HEK293 (cell line): ENCODE measurements around the gene LRRC74A.

Source experiments
- ZEB2 ChIP-seq: fragments of 450-650 bp; formaldehyde crosslinking; IDR thresholded peaks from 2 replicates; pipeline ENCODE4 v1.5.1; 2016; ENCODE audit warnings: missing biosample characterization, missing genetic modification characterization
- ZNF114 ChIP-seq: fragments of 450-650 bp; formaldehyde crosslinking; IDR thresholded peaks from 2 replicates; pipeline ENCODE4 v1.5.0; 2017; ENCODE audit warnings: missing biosample characterization, missing genetic modification characterization
- ZNF16 ChIP-seq: fragments of 450-650 bp; formaldehyde crosslinking; IDR thresholded peaks from 2 replicates; pipeline ENCODE4 v1.5.1; 2016; ENCODE audit warnings: low read depth, missing biosample characterization, missing genetic modification characterization
- ZNF175 ChIP-seq: fragments of 450-650 bp; formaldehyde crosslinking; IDR thresholded peaks from 2 replicates; pipeline ENCODE4 v1.5.1; 2016; ENCODE audit warnings: missing biosample characterization, missing genetic modification characterization
- ZNF341 ChIP-seq: fragments of 450-650 bp; formaldehyde crosslinking; IDR thresholded peaks from 2 replicates; pipeline ENCODE4; 2016; ENCODE audit warnings: low read depth, missing biosample characterization, missing genetic modification characterization
- ZNF37A ChIP-seq: fragments of 450-650 bp; IDR thresholded peaks from 2 replicates; pipeline ENCODE4 v1.5.1; 2018; ENCODE audit warnings: missing biosample characterization, missing genetic modification characterization
- ZNF549 ChIP-seq: fragments of 450-650 bp; IDR thresholded peaks from 2 replicates; pipeline ENCODE4 v1.5.1; 2018; ENCODE audit warnings: missing biosample characterization, missing genetic modification characterization, mild to moderate bottlenecking, inconsistent platforms, moderate library complexity
- TF ChIP-seq, protein P1 (sequence below): fragments of 450-650 bp; formaldehyde crosslinking; IDR thresholded peaks from 2 replicates; pipeline ENCODE4 v1.5.1; 2016; ENCODE audit warnings: missing biosample characterization, missing genetic modification characterization
- TF ChIP-seq, protein P2 (sequence below): fragments of 450-650 bp; formaldehyde crosslinking; IDR thresholded peaks from 2 replicates; pipeline ENCODE4 v1.5.1; 2016; ENCODE audit warnings: missing biosample characterization, missing genetic modification characterization
- TF ChIP-seq, protein P3 (sequence below): fragments of 450-650 bp; formaldehyde crosslinking; IDR thresholded peaks from 2 replicates; pipeline ENCODE4 v1.5.1; 2016; ENCODE audit warnings: missing biosample characterization, missing genetic modification characterization

DNA sequence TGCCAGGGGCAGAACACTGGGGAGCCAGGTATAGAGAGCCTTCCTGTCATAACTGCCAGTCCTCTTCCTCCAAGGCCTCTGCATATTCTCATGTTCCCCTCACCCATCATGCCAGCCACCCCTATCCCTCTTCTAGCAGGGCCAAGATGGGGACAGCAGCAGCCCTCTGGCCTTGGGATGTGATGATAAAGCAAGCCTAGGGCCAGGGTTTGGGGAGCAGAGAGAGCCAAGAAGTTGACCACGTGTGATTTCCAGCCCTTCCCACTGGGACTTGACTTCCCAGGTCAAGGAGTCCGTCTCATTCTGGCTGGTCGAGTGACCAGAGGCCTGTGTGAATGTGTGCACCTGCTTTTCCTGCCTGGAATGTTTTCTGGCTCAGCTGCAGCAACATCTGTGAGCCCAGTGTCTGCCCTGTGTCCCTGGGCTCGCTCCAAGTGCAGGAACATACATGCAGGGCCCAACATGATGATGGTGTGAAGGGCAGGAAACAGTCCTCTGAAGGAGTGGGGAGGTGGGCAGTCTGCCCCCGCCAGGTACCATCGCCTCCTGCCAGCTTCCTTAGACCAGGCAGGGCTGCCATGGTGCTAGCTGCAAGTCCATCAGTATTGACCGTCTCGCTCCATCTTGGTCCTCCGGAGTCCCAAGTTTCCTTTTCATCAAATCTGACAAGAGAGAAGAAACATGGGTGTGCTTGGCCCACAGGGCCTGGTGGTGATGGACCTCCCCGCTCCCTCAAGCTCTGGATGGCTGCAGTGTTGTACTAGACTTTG, 43.9 kb upstream of the LRRC74A start:
- TF ChIP-seq, protein P1, sequence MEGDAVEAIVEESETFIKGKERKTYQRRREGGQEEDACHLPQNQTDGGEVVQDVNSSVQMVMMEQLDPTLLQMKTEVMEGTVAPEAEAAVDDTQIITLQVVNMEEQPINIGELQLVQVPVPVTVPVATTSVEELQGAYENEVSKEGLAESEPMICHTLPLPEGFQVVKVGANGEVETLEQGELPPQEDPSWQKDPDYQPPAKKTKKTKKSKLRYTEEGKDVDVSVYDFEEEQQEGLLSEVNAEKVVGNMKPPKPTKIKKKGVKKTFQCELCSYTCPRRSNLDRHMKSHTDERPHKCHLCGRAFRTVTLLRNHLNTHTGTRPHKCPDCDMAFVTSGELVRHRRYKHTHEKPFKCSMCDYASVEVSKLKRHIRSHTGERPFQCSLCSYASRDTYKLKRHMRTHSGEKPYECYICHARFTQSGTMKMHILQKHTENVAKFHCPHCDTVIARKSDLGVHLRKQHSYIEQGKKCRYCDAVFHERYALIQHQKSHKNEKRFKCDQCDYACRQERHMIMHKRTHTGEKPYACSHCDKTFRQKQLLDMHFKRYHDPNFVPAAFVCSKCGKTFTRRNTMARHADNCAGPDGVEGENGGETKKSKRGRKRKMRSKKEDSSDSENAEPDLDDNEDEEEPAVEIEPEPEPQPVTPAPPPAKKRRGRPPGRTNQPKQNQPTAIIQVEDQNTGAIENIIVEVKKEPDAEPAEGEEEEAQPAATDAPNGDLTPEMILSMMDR (tag by site-specific recombination), result no peak
- TF ChIP-seq ZNF37A (no peak), ZNF341 (tag by site-specific recombination) (no peak), ZNF16 (tag by site-specific recombination) (no peak), ZEB2 (no peak), ZNF114 (tag by site-specific recombination) (no peak), ZNF175 (tag by site-specific recombination) (no peak), ZNF549 (tag by site-specific recombination) (no peak)
- TF ChIP-seq, protein P2, sequence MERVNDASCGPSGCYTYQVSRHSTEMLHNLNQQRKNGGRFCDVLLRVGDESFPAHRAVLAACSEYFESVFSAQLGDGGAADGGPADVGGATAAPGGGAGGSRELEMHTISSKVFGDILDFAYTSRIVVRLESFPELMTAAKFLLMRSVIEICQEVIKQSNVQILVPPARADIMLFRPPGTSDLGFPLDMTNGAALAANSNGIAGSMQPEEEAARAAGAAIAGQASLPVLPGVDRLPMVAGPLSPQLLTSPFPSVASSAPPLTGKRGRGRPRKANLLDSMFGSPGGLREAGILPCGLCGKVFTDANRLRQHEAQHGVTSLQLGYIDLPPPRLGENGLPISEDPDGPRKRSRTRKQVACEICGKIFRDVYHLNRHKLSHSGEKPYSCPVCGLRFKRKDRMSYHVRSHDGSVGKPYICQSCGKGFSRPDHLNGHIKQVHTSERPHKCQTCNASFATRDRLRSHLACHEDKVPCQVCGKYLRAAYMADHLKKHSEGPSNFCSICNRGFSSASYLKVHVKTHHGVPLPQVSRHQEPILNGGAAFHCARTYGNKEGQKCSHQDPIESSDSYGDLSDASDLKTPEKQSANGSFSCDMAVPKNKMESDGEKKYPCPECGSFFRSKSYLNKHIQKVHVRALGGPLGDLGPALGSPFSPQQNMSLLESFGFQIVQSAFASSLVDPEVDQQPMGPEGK (tag by site-specific recombination), result no peak
- TF ChIP-seq, protein P3, sequence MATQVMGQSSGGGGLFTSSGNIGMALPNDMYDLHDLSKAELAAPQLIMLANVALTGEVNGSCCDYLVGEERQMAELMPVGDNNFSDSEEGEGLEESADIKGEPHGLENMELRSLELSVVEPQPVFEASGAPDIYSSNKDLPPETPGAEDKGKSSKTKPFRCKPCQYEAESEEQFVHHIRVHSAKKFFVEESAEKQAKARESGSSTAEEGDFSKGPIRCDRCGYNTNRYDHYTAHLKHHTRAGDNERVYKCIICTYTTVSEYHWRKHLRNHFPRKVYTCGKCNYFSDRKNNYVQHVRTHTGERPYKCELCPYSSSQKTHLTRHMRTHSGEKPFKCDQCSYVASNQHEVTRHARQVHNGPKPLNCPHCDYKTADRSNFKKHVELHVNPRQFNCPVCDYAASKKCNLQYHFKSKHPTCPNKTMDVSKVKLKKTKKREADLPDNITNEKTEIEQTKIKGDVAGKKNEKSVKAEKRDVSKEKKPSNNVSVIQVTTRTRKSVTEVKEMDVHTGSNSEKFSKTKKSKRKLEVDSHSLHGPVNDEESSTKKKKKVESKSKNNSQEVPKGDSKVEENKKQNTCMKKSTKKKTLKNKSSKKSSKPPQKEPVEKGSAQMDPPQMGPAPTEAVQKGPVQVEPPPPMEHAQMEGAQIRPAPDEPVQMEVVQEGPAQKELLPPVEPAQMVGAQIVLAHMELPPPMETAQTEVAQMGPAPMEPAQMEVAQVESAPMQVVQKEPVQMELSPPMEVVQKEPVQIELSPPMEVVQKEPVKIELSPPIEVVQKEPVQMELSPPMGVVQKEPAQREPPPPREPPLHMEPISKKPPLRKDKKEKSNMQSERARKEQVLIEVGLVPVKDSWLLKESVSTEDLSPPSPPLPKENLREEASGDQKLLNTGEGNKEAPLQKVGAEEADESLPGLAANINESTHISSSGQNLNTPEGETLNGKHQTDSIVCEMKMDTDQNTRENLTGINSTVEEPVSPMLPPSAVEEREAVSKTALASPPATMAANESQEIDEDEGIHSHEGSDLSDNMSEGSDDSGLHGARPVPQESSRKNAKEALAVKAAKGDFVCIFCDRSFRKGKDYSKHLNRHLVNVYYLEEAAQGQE, result no peak
